ENCODE measurements around the gene WDR5.

The WDR5 gene

GRCh38 chr9:134174526-134175290 is 38.8 kb downstream of the WDR5 start:
- DNase-seq (ENCODE audit: low read depth): no peak

- DNase-seq (ENCODE audit: low read depth): no peak
Observed at GRCh38 chr9:134175291-134175807, 39.5 kb downstream of the WDR5 start.

- DNase-seq (ENCODE audit: low read depth): no peak
Observed at GRCh38 chr9:134175808-134176598, 40.1 kb downstream of the WDR5 start.

- DNase-seq (ENCODE audit: low read depth): no peak
Observed at GRCh38 chr9:134176599-134176968, 40.7 kb downstream of the WDR5 start.

GRCh38 chr9:134177186-134177585 is 41.3 kb downstream of the WDR5 start:
- DNase-seq (ENCODE audit: low read depth): no peak

GRCh38 chr9:134177624-134178393 is 41.9 kb downstream of the WDR5 start:
- DNase-seq (ENCODE audit: low read depth): no peak

- DNase-seq (ENCODE audit: low read depth): no peak
Observed at GRCh38 chr9:134178394-134178767, 42.5 kb downstream of the WDR5 start.

- no peak for DNase-seq (ENCODE audit: low read depth)
Observed at GRCh38 chr9:134178768-134179551, 43.1 kb downstream of the WDR5 start.

GRCh38 chr9:134179595-134179917 is 43.7 kb downstream of the WDR5 start:
- DNase-seq (ENCODE audit: low read depth): no peak

- no peak for DNase-seq (ENCODE audit: low read depth)
Observed at GRCh38 chr9:134179918-134180785, 44.3 kb downstream of the WDR5 start.

- DNase-seq (ENCODE audit: low read depth): no peak
Observed at GRCh38 chr9:134180786-134181647, 45.1 kb downstream of the WDR5 start.

- no peak for DNase-seq (ENCODE audit: low read depth)
Observed at GRCh38 chr9:134181648-134182034, 45.8 kb downstream of the WDR5 start.

- no peak for DNase-seq (ENCODE audit: low read depth)
Observed at GRCh38 chr9:134182554-134183085, 46.7 kb downstream of the WDR5 start.

- no peak for DNase-seq (ENCODE audit: low read depth)
Observed at GRCh38 chr9:134185536-134186011, 49.7 kb downstream of the WDR5 start.

GRCh38 chr9:134186471-134187109 is 50.7 kb downstream of the WDR5 start:
- DNase-seq (ENCODE audit: low read depth): no peak

- no peak for DNase-seq (ENCODE audit: low read depth)
Observed at GRCh38 chr9:134187110-134187531, 51.2 kb downstream of the WDR5 start.

GRCh38 chr9:134187891-134188385 is 52.1 kb downstream of the WDR5 start:
- DNase-seq (ENCODE audit: low read depth): no peak

GRCh38 chr9:134188386-134189144 is 52.7 kb downstream of the WDR5 start:
- DNase-seq (ENCODE audit: low read depth): no peak
